ENCODE data around the gene DISC1.

GRCh38 chr1:231701306-231701705 lies 74.7 kb downstream of the DISC1 start:
- TF ChIP-seq POLR2AphosphoS5 (IDR thresholded peaks at IDR 0.05): no peak
- TF ChIP-seq POLR2A (IDR thresholded peaks at IDR 0.05): no peak
- TF ChIP-seq, protein P1, sequence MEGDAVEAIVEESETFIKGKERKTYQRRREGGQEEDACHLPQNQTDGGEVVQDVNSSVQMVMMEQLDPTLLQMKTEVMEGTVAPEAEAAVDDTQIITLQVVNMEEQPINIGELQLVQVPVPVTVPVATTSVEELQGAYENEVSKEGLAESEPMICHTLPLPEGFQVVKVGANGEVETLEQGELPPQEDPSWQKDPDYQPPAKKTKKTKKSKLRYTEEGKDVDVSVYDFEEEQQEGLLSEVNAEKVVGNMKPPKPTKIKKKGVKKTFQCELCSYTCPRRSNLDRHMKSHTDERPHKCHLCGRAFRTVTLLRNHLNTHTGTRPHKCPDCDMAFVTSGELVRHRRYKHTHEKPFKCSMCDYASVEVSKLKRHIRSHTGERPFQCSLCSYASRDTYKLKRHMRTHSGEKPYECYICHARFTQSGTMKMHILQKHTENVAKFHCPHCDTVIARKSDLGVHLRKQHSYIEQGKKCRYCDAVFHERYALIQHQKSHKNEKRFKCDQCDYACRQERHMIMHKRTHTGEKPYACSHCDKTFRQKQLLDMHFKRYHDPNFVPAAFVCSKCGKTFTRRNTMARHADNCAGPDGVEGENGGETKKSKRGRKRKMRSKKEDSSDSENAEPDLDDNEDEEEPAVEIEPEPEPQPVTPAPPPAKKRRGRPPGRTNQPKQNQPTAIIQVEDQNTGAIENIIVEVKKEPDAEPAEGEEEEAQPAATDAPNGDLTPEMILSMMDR (IDR thresholded peaks at IDR 0.05): no peak
